Trophoblast cell (in vitro differentiated cells and primary cell): ENCODE measurements around the gene SUSD1.
A peak's percentile ranks its signal among the peaks of the same experiment; 100 is the strongest.
"Not testable (repeated sequence)": the region's sequence is repeated elsewhere in the genome, so short reads cannot be mapped to it uniquely, and the experiment has no call there.

Experiments
- DNase-seq, 2 donors: peaks; one replicate each; pipeline ENCODE4 v3.0.0-alpha.2; 2016
- H2AFZ ChIP-seq: 2 replicates; pipeline ENCODE4 v1.6.1; 2013; ENCODE audit warnings: low read length, moderate library complexity, mild to moderate bottlenecking; ENCODE audit not compliant: insufficient read depth, poor library complexity
- H2AK5ac ChIP-seq: 2 replicates; pipeline ENCODE4 v1.6.1; 2013; ENCODE audit warnings: mild to moderate bottlenecking, low read length
- H2BK120ac ChIP-seq: 2 replicates; pipeline ENCODE4 v1.6.1; 2013; ENCODE audit warnings: low read length, mild to moderate bottlenecking, moderate library complexity; ENCODE audit not compliant: insufficient read depth, poor library complexity
- H2BK12ac ChIP-seq: 2 replicates; pipeline ENCODE4 v1.6.1; 2013; ENCODE audit warnings: mild to moderate bottlenecking, low read length, moderate library complexity
- H2BK5ac ChIP-seq: 2 replicates; pipeline ENCODE4 v1.6.1; 2013; ENCODE audit warnings: low read length, low read depth, moderate library complexity, mild to moderate bottlenecking; ENCODE audit not compliant: poor library complexity
- H3K14ac ChIP-seq: 2 replicates; pipeline ENCODE4 v1.6.1; 2013; ENCODE audit warnings: mild to moderate bottlenecking, low read length
- H3K18ac ChIP-seq: 2 replicates; pipeline ENCODE4 v1.6.1; 2013; ENCODE audit warnings: mild to moderate bottlenecking, low read length
- H3K23ac ChIP-seq: 2 replicates; pipeline ENCODE4 v1.6.1; 2013; ENCODE audit warnings: low read length
- H3K27ac ChIP-seq: 2 replicates; pipeline ENCODE4 v1.5.1; 2013; ENCODE audit warnings: low read depth, mild to moderate bottlenecking, inconsistent platforms, low read length, moderate library complexity
- H3K27me3 ChIP-seq: 2 replicates; pipeline ENCODE4 v1.6.1; 2013; ENCODE audit warnings: inconsistent platforms, mild to moderate bottlenecking, low read length, moderate library complexity; ENCODE audit not compliant: insufficient read depth
- H3K36me3 ChIP-seq, 2 experiments: 1 replicate in 1 of 2; 2 replicates in 1 of 2; pipeline ENCODE4 v1.6.1; 2013; ENCODE audit warnings: low read length in 2 of 2, mild to moderate bottlenecking in 2 of 2, moderate library complexity in 1 of 2; ENCODE audit not compliant: insufficient read depth in 2 of 2, control insufficient read depth in 1 of 2
- H3K4ac ChIP-seq: 2 replicates; pipeline ENCODE4 v1.6.1; 2013; ENCODE audit warnings: low read depth, mild to moderate bottlenecking, low read length, moderate library complexity
- H3K4me1 ChIP-seq, 2 experiments: 1 replicate in 1 of 2; 2 replicates in 1 of 2; pipeline ENCODE4 v1.6.1; 2013; ENCODE audit warnings: low read length in 2 of 2, mild to moderate bottlenecking in 2 of 2, moderate library complexity in 1 of 2; ENCODE audit not compliant: insufficient read depth in 2 of 2, control insufficient read depth in 1 of 2
- H3K4me2 ChIP-seq: 2 replicates; pipeline ENCODE4 v1.6.1; 2013; ENCODE audit warnings: inconsistent platforms, mild to moderate bottlenecking, low read length, moderate library complexity
- H3K4me3 ChIP-seq: 2 replicates; pipeline ENCODE4 v1.5.1; 2013; ENCODE audit warnings: mild to moderate bottlenecking, low read depth, low read length, inconsistent platforms
- H3K79me1 ChIP-seq: one replicate; pipeline ENCODE4 v1.6.1; 2013; ENCODE audit warnings: low read length
- H3K79me2 ChIP-seq: 2 replicates; pipeline ENCODE4 v1.6.1; 2013; ENCODE audit warnings: low read length, mild to moderate bottlenecking; ENCODE audit not compliant: control insufficient read depth, insufficient read depth, poor library complexity
- H3K9ac ChIP-seq: 2 replicates; pipeline ENCODE4 v1.6.1; 2013; ENCODE audit warnings: mild to moderate bottlenecking, low read length
- H3K9me3 ChIP-seq: 2 replicates; pipeline ENCODE4 v1.6.1; 2013; ENCODE audit warnings: low read depth, mild to moderate bottlenecking, control low read depth, inconsistent platforms, low read length; ENCODE audit not compliant: insufficient read depth
- H4K12ac ChIP-seq: 2 replicates; pipeline ENCODE4 v1.6.1; 2013; ENCODE audit warnings: low read depth, mild to moderate bottlenecking, low read length, moderate library complexity
- H4K8ac ChIP-seq: 2 replicates; pipeline ENCODE4 v1.6.1; 2013; ENCODE audit warnings: low read depth, mild to moderate bottlenecking, low read length, moderate library complexity
- H4K91ac ChIP-seq: one replicate; pipeline ENCODE4 v1.6.1; 2013; ENCODE audit warnings: low read depth, mild to moderate bottlenecking, low read length, moderate library complexity
- WGBS: extraction: QIAGEN DNeasy Blood & Tissue Kit; methylation state at CpG from one replicate; pipeline ENCODE4 v1.1.7; 2013; ENCODE audit warnings: missing lambda C conversion rate; ENCODE audit not compliant: insufficient read length, insufficient coverage; ENCODE audit errors: extremely low coverage; 5-methylcytosine and 5-hydroxymethylcytosine counted together

Gene SUSD1

DNA sequence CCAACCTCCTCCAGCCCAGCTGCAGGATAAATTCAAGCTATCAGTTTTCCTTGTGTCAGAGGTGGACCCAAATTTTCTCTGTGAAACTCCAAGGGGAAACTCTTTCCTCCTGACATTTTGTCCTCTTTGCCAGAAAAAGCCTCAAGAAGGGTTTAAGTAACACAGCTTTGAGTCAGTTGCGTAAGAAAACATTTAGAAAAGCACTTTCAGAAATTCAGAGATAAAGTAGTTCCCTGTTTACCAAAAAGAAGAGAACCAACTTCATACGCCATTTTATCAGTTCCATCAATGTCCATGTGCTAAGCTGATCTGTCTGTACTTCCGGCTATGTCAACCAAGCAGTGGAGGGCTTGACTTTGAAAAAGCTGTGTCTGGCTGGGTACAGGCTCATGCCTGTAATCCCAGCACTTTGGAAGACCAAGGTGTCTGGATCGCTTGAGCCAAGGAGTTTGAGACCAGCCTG, 19.9 kb upstream of the SUSD1 start:
- H2AK5ac ChIP-seq: no peak overlapping the region
- H3K79me2 ChIP-seq: no peaks in the 10 kb centered on the region
- no peak overlapping the region for H2BK5ac ChIP-seq
- H4K91ac ChIP-seq: no peak overlapping the region
- no peak overlapping the region for H4K8ac ChIP-seq
- H3K23ac ChIP-seq: no peak overlapping the region
- H3K36me3 ChIP-seq: no peaks in the 10 kb centered on the region
- no peaks in the 10 kb centered on the region for H3K9me3 ChIP-seq
- H4K12ac ChIP-seq: no peak overlapping the region
- no peak overlapping the region for H3K4me2 ChIP-seq
- DNase-seq: no peak
- no peak overlapping the region for H3K18ac ChIP-seq
- H3K27ac ChIP-seq: no peak overlapping the region
- H3K27me3 ChIP-seq: no peaks in the 10 kb centered on the region
- no peaks in the 10 kb centered on the region for H3K79me1 ChIP-seq
- no peak overlapping the region for H3K9ac ChIP-seq
- no peak overlapping the region for H2BK12ac ChIP-seq
- H3K14ac ChIP-seq: no peak overlapping the region
- H3K4me1 ChIP-seq: no peaks in the 10 kb centered on the region
- H3K4me3 ChIP-seq: no peak overlapping the region
- H2BK120ac ChIP-seq: no peak overlapping the region
- no CpG with 5 or more reads among the region's 4 CpGs for WGBS
- H3K4ac ChIP-seq: no peak overlapping the region
- H2AFZ ChIP-seq: no peak overlapping the region

- no peak overlapping the region for H3K18ac ChIP-seq
- no peak overlapping the region for H4K8ac ChIP-seq
- no peak overlapping the region for H3K23ac ChIP-seq
- no peak overlapping the region for H3K9ac ChIP-seq
- no peak overlapping the region for H2AFZ ChIP-seq
- H3K4me3 ChIP-seq: no peak overlapping the region
- H4K91ac ChIP-seq: no peak overlapping the region
- no peak for DNase-seq
- no peak overlapping the region for H3K4me2 ChIP-seq
- no peaks in the 10 kb centered on the region for H3K79me1 ChIP-seq
- H3K27ac ChIP-seq: no peak overlapping the region
- H2AK5ac ChIP-seq: no peak overlapping the region
- H3K14ac ChIP-seq: no peak overlapping the region
- H3K36me3 ChIP-seq: no peaks in the 10 kb centered on the region
- no peak overlapping the region for H2BK5ac ChIP-seq
- H3K79me2 ChIP-seq: no peaks in the 10 kb centered on the region
- H3K27me3 ChIP-seq: no peaks in the 10 kb centered on the region
- no peak overlapping the region for H2BK120ac ChIP-seq
- no CpG with 5 or more reads among the region's 6 CpGs for WGBS
- no peak overlapping the region for H4K12ac ChIP-seq
- H3K4ac ChIP-seq: no peak overlapping the region
- no peak overlapping the region for H2BK12ac ChIP-seq
- no peaks in the 10 kb centered on the region for H3K9me3 ChIP-seq
- no peaks in the 10 kb centered on the region for H3K4me1 ChIP-seq
Measured at GRCh38 chr9:112193572-112194288, 18.6 kb upstream of the SUSD1 start.

- H3K9ac ChIP-seq, H4K8ac ChIP-seq, H2BK5ac ChIP-seq, H3K79me2 ChIP-seq, H3K4me1 ChIP-seq, H3K27me3 ChIP-seq, H3K36me3 ChIP-seq, H3K14ac ChIP-seq, H2BK120ac ChIP-seq, H3K18ac ChIP-seq, DNase-seq, H3K4me2 ChIP-seq, H3K4ac ChIP-seq, H3K9me3 ChIP-seq, H4K91ac ChIP-seq, H2AK5ac ChIP-seq, H3K4me3 ChIP-seq, H2BK12ac ChIP-seq, H3K27ac ChIP-seq, H3K23ac ChIP-seq, H2AFZ ChIP-seq, H3K79me1 ChIP-seq, H4K12ac ChIP-seq: not testable (repeated sequence)
- WGBS: no CpG with 5 or more reads among the region's 1 CpG
Measured at GRCh38 chr9:112190320-112190719, 15.2 kb upstream of the SUSD1 start.

GRCh38 chr9:112188884-112189283, 13.8 kb upstream of the SUSD1 start:
- no peaks in the 10 kb centered on the region for H3K79me1 ChIP-seq
- no peak overlapping the region for H3K23ac ChIP-seq
- H4K12ac ChIP-seq: no peak overlapping the region
- no peak overlapping the region for H3K27ac ChIP-seq
- H3K4me1 ChIP-seq: peaks cover 0 to 2% of the 10 kb centered on the region in 2 experiments
- no peak overlapping the region for H3K4me2 ChIP-seq
- no peaks in the 10 kb centered on the region for H3K27me3 ChIP-seq
- WGBS: no CpG with 5 or more reads among the region's 1 CpG
- no peaks in the 10 kb centered on the region for H3K36me3 ChIP-seq
- H3K9ac ChIP-seq: no peak overlapping the region
- H3K18ac ChIP-seq: no peak overlapping the region
- no peaks in the 10 kb centered on the region for H3K9me3 ChIP-seq
- no peak overlapping the region for H2BK5ac ChIP-seq
- H2BK12ac ChIP-seq: no peak overlapping the region
- no peaks in the 10 kb centered on the region for H3K79me2 ChIP-seq
- H2AK5ac ChIP-seq: no peak overlapping the region
- H2BK120ac ChIP-seq: no peak overlapping the region
- no peak overlapping the region for H3K14ac ChIP-seq
- no peak overlapping the region for H4K91ac ChIP-seq
- H3K4me3 ChIP-seq: no peak overlapping the region
- H4K8ac ChIP-seq: no peak overlapping the region
- H3K4ac ChIP-seq: no peak overlapping the region
- peak in 1 of 2 donors; percentile 25 for DNase-seq
- no peak overlapping the region for H2AFZ ChIP-seq
